K562 (cell line): ENCODE results near the gene USP16. TPM values are rescaled to one million over a fixed set of nuclear protein-coding genes. Genes with fewer than 3 reads are reported as not detected.

Experiments used
- CCNT2 ChIP-seq: IDR thresholded peaks from 2 replicates; pipeline ENCODE4 v1.6.1; 2011; ENCODE audit warnings: borderline replicate concordance, low read depth, mild to moderate bottlenecking, moderate library complexity, mixed read lengths, low read length; ENCODE audit not compliant: insufficient read length; ENCODE audit errors: extremely low read depth
- CHD4 ChIP-seq: fragments of 200-600 bp; sonication (generic); IDR thresholded peaks from 3 replicates; pipeline ENCODE4 v1.6.1; 2012; ENCODE audit warnings: low read depth, mild to moderate bottlenecking, mixed read lengths, low read length, inconsistent platforms; ENCODE audit not compliant: insufficient read depth, insufficient replicate concordance, poor library complexity, severe bottlenecking
- KAT8 ChIP-seq: fragments of 450-650 bp; IDR thresholded peaks from 2 replicates; pipeline ENCODE4 v1.6.1; 2016; ENCODE audit warnings: low read depth, mild to moderate bottlenecking
- MEF2D ChIP-seq: conservative IDR thresholded peaks from 2 replicates; pipeline ENCODE4 v1.6.1; 2016; ENCODE audit warnings: low read depth, missing genetic modification characterization, missing compliant biosample characterization
- MTA1 ChIP-seq: fragments of 450-650 bp; IDR thresholded peaks from 2 replicates; pipeline ENCODE4 v1.6.1; 2017; ENCODE audit warnings: borderline replicate concordance
- NRF1 ChIP-seq, 2 experiments: fragments of 450-650 bp; IDR thresholded peaks in 1 of 2; conservative IDR thresholded peaks in 1 of 2; 2 replicates each; pipeline ENCODE4 v1.6.1; 2014; ENCODE audit warnings: mild to moderate bottlenecking in 2 of 2
- PML ChIP-seq: IDR thresholded peaks from 2 replicates; pipeline ENCODE4 v1.6.1; 2012; ENCODE audit warnings: low read length, inconsistent platforms
- POLR2B ChIP-seq: fragments of 450-650 bp; IDR thresholded peaks from 2 replicates; pipeline ENCODE4 v1.6.1; 2018; ENCODE audit warnings: low read depth; ENCODE audit not compliant: partially characterized antibody
- PTBP1 ChIP-seq: fragments of 200-400 bp; formaldehyde crosslinking; IDR thresholded peaks from 2 replicates; pipeline ENCODE4 v1.6.1; 2017; ENCODE audit warnings: low read depth, low read length
- RBM15 ChIP-seq: fragments of 200-400 bp; formaldehyde crosslinking; IDR thresholded peaks from 2 replicates; pipeline ENCODE4 v1.6.1; 2018; ENCODE audit warnings: mild to moderate bottlenecking, low read length, moderate library complexity; ENCODE audit not compliant: insufficient read depth
- SNRNP70 ChIP-seq: fragments of 200-400 bp; formaldehyde crosslinking; optimal IDR thresholded peaks from 2 replicates; pipeline ENCODE3; 2017; ENCODE audit warnings: low read depth, low read length
- ZC3H4 ChIP-seq: sonication (generic); formaldehyde crosslinking; IDR thresholded peaks from 2 replicates; pipeline ENCODE4 v1.9.0; 2021; ENCODE audit warnings: missing genetic modification reagents, borderline replicate concordance
- ZNF174 ChIP-seq: fragments of 250-450 bp; sonication (Bioruptor Pico); IDR thresholded peaks from 2 replicates; pipeline ENCODE4 v1.4.0; 2020; ENCODE audit warnings: mild to moderate bottlenecking
- ZNF239 ChIP-seq: fragments of 250-450 bp; sonication (Bioruptor Pico); IDR thresholded peaks from 2 replicates; pipeline ENCODE4 v1.4.0; 2020; ENCODE audit warnings: mild to moderate bottlenecking
- polyA plus RNA-seq, 8 experiments: library from polyadenylated mRNA; depleted of rRNA in 4 of 8; stranded (reverse) in 5 of 8; unstranded in 3 of 8; fragments of >200 nt; fragmentation: Nextera tagmentation in 2 of 8; fragmentation: Illumina TruSeq in 1 of 8; extraction: Ambion mirVana in 2 of 8; extraction: Trizol in 1 of 8; gene quantifications; 2 replicates each; pipeline versions ENCODE4 v1.2.1 to v1.2.3, GENCODE V29; 2011 to 2014; ENCODE audit warnings: inconsistent platforms in 1 of 8, missing spikeins in 1 of 8
- total RNA-seq, 7 experiments: library from RNA; depleted of rRNA in 6 of 7; stranded (reverse); fragments of >200 nt in 6 of 7; fragmentation: Illumina TruSeq in 2 of 7; extraction: Trizol in 2 of 7; gene quantifications; 2 replicates each; pipeline versions ENCODE4 v1.2.1 to v1.2.3, GENCODE V29; 2011 to 2021; ENCODE audit warnings: low replicate concordance in 1 of 7
- TF ChIP-seq, protein P1 (sequence below): fragments of 250-450 bp; sonication (Bioruptor Pico); IDR thresholded peaks from 2 replicates; pipeline ENCODE4 v1.5.0; 2021; ENCODE audit warnings: mild to moderate bottlenecking, moderate library complexity

The USP16 gene
- total and polyA plus RNA-seq, 9 of the 15 experiments (the other 6 are each of a cell fraction or from before 2014, with no cell fraction given), result 38.4 to 90.9 (median 62.8) TPM

DNA sequence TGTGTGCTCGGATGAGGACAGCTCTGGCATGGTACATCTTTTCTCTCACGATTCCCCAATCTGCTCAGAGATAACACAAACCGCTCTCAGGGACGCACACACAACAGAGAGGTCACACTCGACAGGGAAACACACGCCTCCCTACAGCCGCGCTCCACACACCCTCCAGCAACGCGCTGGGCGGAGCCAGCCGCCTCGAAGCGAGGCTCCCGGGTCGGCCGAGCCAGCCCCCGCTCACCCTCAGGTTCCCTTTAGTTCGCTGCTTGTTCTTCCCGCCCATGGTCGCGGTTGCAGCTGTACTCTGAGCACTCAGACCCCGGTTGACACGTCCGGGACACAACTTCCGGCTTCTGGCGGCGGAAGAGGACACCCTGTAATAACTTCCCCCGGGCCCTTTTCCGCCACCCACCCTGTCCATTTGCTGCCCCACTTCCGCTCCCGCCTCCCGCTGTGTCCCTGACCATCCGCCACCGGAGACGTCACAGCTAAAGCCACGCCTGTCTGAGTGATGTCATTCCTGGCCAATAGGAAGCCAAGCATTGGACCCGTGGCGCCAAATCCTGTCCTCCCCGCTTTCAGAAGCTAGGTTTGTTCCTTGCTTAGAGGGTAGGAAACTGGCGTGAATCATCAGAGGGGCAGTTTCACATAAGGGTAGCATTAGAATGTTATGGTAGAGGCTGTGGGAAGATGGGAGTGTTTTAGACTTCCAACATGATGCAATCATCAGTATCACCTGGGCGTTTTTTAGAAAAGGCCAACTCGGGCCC lies 31.8 kb upstream of the USP16 start, which contains the start of gene LTN1 (continued):
- TF ChIP-seq, protein P1, sequence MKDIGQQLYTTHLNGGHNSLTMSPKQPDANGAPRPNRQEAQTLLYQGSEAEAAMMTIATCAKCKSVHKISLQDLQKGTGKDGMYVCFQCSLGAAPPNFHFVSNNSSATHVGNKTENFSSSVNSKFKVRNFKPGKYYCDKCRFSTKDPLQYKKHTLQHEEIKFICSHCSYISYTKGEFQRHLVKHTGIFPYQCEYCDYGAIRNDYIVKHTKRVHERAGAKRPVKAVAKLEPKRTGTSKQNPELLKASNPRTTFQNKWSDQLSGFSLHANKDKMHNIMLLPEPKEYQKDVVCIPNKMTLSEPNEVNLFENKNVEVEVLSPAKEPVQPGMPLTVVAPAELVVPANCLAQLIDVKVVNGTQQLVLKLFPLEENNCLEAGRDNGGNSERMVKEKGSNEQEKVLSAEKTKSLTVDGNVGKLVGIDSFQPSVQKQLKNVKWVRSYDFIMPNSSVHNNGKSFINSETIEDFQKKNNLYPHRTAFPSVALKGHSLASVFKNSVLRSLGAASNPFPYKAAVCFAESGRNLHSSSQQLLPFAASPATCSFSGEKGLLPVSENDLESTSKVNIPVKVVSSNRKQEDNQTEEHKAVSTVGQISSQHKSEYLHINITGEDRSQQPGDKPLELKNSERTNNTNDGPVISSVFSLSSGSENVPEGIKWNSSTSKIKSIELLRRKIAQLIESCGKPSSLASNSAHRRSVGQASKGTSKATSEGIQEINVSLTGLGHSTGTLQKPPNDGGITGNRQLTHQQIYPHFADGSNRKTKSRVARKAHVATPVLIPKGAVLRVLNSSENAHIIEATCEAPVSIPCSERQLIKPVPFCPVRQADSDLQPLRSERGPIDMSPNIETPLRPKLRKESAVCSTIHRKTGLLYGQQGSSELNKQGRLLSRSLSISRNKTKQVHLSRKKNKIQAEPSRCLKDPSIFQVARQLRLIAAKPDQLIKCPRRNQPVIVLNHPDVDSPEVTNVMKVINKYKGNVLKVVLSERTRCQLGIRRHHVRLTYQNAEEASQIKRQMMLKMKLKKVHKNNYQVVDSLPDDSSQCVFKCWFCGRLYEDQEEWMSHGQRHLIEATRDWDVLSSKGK (CRISPR knock-in tag), result no peak
- TF ChIP-seq CCNT2, result peak; percentile 51
- no peak for TF ChIP-seq RBM15
- TF ChIP-seq MTA1, result no peak
- no peak for TF ChIP-seq PTBP1
- no peak for TF ChIP-seq MEF2D
- TF ChIP-seq POLR2B, result peak; percentile 94
- TF ChIP-seq ZNF239 (CRISPR knock-in tag), result no peak
- no peak for TF ChIP-seq CHD4
- peak; percentile 60 to 67 for TF ChIP-seq NRF1 (conservative IDR thresholded peaks at IDR 0.05 in 1 of 2, IDR thresholded peaks at IDR 0.05 in 1 of 2)
- no peak for TF ChIP-seq SNRNP70
- peak; percentile 90 for TF ChIP-seq PML
- no peak for TF ChIP-seq ZNF174
- no peak for TF ChIP-seq KAT8
- TF ChIP-seq ZC3H4, result no peak
